Measurements from ENCODE around the gene CENPU. TPM values are rescaled to one million over a fixed set of nuclear protein-coding genes. Genes with fewer than 3 reads are reported as not detected.

CENPU gene
- total and polyA plus RNA-seq, 2 of the 8 experiments (the other 6 are each of a cell fraction or from before 2014, with no cell fraction given): 32.1 to 122 TPM

DNA sequence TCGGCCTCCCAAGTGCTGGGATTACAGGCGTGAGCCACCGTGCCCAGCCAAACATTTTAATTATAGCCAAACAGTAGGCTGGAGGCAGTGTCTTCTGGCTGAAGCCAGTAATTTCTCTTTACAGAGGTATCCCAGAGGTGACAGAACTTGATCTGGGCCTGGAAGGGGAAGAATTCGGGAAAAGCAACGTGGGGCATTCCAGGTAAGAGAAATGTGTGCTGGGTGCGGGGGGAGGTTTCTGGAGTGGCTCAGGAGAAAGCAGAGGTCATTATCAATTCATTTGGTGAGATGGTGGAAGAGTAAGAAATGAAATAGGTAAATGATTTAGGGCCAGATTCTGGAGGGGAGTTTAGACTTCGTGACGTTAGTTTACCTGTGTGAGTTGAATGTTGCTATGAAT, 82.0 kb downstream of the CENPU start (continued):
- TF ChIP-seq TEAD4 (IDR thresholded peaks at IDR 0.05; ENCODE audit: low read depth, low read length) (no peak), RAD21 (IDR thresholded peaks at IDR 0.05 in 1 of 2, conservative IDR thresholded peaks at IDR 0.05 in 1 of 2; ENCODE audit: low read depth in 2 of 2, low read length in 2 of 2) (no peak), POLR2A (IDR thresholded peaks at IDR 0.05; ENCODE audit: control extremely low read depth in 1 of 2, low read depth in 2 of 2, low read length in 2 of 2) (no peak)
- TF ChIP-seq, protein P1, sequence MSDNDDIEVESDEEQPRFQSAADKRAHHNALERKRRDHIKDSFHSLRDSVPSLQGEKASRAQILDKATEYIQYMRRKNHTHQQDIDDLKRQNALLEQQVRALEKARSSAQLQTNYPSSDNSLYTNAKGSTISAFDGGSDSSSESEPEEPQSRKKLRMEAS (IDR thresholded peaks at IDR 0.05): no peak

Measured in H1 (cell line).